Dendritic cell treated with granulocyte-macrophage colony-stimulating factor and Interleukin-4, amounts not matched to agents 40 ng/mL and 50 ng/mL, for 4 days (primary cell): Measurements from ENCODE around the gene NBPF1.
"Not testable (repeated sequence)": the region's sequence is repeated elsewhere in the genome, so short reads cannot be mapped to it uniquely, and the experiment has no call there.

Experiments used
- H3K27ac Mint-ChIP-seq: one replicate; pipeline ENCODE4 v1.8.0; 2022; ENCODE audit warnings: mild to moderate bottlenecking, mixed read lengths
- H3K27me3 Mint-ChIP-seq: one replicate; pipeline ENCODE4 v1.8.0; 2022; ENCODE audit warnings: mild to moderate bottlenecking, mixed read lengths
- H3K36me3 Mint-ChIP-seq: one replicate; pipeline ENCODE4 v1.8.0; 2022; ENCODE audit warnings: low read depth, mixed read lengths
- H3K4me1 Mint-ChIP-seq: one replicate; pipeline ENCODE4 v1.8.0; 2022; ENCODE audit warnings: low read depth, mixed read lengths
- H3K4me3 Mint-ChIP-seq: one replicate; pipeline ENCODE4 v1.8.0; 2022; ENCODE audit warnings: mild to moderate bottlenecking, moderate library complexity, mixed read lengths
- H3K9me3 Mint-ChIP-seq: one replicate; pipeline ENCODE4 v1.8.0; 2022; ENCODE audit warnings: mixed read lengths
- intact Hi-C: fragments of 100-400 bp; cut with micrococcal nuclease; formaldehyde crosslinking; loops from one replicate; pipeline ENCODE4 v1.15.0; 2022

The NBPF1 gene

DNA sequence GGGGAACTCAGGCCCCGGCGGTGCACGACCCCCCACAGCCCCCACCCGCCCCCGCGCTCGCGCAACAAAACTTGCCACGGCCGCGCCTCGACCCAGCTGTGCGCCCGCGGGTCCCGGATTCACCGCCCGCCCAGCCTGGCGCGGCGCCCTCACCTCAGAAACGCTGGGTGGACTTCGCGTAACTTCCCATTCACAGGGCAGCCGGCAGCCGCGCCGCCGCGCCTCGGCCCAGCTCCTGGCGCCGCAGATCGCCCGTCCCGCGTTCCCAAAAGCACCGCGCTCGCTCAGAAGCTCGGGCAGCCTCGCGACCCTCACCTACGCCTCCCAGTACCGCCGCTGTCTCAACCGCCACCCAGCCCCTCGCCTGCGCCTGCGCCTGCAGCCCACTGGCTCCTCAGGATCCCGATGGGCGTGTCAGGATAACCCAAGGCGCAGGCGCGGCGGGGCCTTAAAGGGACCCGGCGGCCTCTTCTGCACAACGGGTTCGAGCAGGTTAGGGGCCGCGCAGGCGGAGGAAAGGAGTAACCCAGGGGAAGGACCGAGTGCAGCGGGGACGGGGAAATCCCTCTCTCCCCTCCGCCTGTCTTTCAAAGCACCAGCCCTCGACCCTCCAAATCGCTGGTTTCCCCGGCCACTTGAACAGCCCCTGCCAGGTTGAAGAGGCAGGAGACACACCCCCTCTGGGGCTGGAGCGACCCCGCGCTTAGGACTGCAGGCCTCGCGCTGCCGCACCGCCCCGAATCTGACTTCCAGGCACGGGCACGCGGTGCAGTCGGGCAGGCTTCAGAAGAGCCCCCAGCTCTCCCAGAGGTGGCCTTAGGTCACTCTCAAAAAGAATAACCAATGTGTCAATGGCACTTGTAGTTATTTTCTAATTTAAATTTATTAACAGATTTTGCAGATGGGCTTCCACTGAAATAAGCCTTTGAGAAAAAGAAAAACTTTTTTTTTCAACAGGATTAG is at the start of gene NBPF1:
Gene NBPF1, minus strand, starts transcription at position 380 of the 963 bp plus-strand sequence.
- Mint-ChIP-seq H3K27me3 (no peaks in the 10 kb centered on the region), H3K36me3 (no peaks in the 10 kb centered on the region), H3K4me3 (no peak within 1 kb of the TSS), H3K4me1 (no peaks in the 10 kb centered on the region), H3K9me3 (no peaks in the 10 kb centered on the region), H3K27ac (no peak within 1 kb of the TSS)
- intact Hi-C loops, result no loop called here

DNA sequence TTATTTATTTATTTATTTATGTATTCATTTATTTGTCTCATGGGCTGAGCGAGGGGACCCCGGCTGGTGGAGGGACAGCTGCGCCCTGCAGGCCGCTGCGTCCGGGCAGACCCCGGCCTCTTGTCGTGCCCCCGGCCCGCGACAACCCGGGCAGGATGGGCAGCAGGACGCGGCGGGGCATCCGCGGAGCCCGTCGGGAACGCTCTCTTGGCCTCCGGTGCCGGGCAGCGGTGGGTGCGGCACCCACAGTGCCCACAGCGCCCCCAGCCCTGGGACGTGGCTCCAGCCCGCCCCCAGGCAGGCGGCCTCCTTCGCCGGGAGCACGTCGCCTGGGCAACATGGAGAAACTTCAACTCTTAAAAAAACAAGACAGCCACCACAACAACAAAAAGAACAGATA is 44.9 kb upstream of the NBPF1 start:
- H3K36me3 Mint-ChIP-seq, H3K4me3 Mint-ChIP-seq, H3K27ac Mint-ChIP-seq, H3K27me3 Mint-ChIP-seq, intact Hi-C loops, H3K9me3 Mint-ChIP-seq, H3K4me1 Mint-ChIP-seq: not testable (repeated sequence)

DNA sequence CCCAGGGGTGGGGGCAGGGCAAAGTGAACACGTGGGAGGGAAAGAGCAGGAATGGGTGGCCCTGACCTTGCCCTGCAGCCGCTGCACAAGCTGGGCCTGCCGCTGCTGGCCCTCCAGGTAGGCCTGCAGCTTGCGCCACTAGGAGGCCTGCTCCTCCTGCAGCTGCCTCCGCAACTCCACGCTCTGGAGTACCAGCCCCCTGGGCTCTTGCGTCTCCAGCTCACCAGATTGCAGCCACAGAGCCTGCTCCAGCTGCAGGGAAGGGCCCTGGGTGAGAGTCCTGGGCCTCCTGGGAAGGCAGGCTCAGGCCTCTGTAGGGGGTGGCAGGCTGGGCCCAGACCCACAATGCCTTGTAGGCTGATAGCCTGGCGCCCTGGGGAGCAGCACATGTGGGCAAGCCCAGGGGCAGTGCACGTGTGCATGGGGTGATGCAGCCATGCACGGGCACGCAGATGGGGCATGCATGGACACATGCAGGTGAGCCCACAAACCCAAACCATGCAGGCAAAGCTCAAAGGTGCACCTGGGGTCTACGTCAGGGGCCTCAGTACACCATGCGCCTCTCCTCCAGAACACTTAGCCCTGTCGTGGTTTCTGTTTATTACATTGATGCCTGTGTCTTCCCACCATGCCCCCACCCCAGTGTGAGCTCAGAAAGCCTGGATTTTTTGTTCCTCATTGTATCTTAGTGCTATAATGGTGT is 43.8 kb upstream of the NBPF1 start:
- H3K27me3 Mint-ChIP-seq, H3K27ac Mint-ChIP-seq, H3K9me3 Mint-ChIP-seq, H3K36me3 Mint-ChIP-seq, intact Hi-C loops, H3K4me3 Mint-ChIP-seq, H3K4me1 Mint-ChIP-seq: not testable (repeated sequence)

GRCh38 chr1:16656574-16656973 is 43.2 kb upstream of the NBPF1 start:
- H3K4me3 Mint-ChIP-seq, H3K36me3 Mint-ChIP-seq, H3K4me1 Mint-ChIP-seq, H3K27me3 Mint-ChIP-seq, H3K27ac Mint-ChIP-seq, H3K9me3 Mint-ChIP-seq, intact Hi-C loops: not testable (repeated sequence)

DNA sequence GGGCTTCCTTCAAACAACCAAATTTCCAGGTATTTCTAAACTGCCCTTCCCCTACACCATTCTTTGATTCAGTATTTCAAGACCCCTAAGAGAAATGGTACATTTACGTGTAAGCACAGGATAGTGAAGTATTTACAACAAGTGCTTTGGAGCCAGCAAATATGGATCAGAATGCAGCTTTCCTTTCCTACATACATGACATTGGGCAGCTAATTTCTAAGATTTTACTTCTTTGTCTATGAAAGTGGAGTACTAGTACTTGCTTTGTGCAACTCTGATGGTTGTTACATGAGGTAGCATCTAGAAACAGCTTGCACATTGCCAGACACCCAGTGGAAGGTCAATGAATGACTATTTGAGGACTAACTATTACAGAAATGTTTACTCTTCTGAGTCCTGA is 38.2 kb upstream of the NBPF1 start:
- H3K4me1 Mint-ChIP-seq, intact Hi-C loops, H3K9me3 Mint-ChIP-seq, H3K27ac Mint-ChIP-seq, H3K4me3 Mint-ChIP-seq, H3K36me3 Mint-ChIP-seq: not testable (repeated sequence)
- peaks cover 21% of the 10 kb centered on the region for H3K27me3 Mint-ChIP-seq

DNA sequence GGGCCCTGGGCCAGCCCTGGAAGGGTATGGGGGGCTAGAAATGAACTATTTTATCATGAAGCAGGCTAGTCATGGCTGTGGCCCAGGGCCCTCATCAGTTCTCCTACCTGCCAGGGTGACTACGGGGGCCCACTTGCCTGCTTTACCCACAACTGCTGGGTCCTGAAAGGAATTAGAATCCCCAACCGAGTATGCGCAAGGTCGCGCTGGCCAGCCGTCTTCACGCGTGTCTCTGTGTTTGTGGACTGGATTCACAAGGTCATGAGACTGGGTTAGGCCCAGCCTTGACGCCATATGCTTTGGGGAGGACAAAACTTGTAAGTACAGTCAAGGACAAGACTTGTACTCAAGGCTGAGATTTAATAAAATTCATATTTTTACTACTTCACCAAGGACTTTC is 36.6 kb upstream of the NBPF1 start:
- intact Hi-C loops, H3K4me3 Mint-ChIP-seq, H3K4me1 Mint-ChIP-seq, H3K27ac Mint-ChIP-seq, H3K9me3 Mint-ChIP-seq, H3K36me3 Mint-ChIP-seq: not testable (repeated sequence)
- peaks cover 25% of the 10 kb centered on the region for H3K27me3 Mint-ChIP-seq

GRCh38 chr1:16649390-16649789 is 36.0 kb upstream of the NBPF1 start:
- H3K4me1 Mint-ChIP-seq, H3K36me3 Mint-ChIP-seq, H3K9me3 Mint-ChIP-seq, H3K27ac Mint-ChIP-seq, H3K4me3 Mint-ChIP-seq, intact Hi-C loops: not testable (repeated sequence)
- H3K27me3 Mint-ChIP-seq, result peaks cover 25% of the 10 kb centered on the region

DNA sequence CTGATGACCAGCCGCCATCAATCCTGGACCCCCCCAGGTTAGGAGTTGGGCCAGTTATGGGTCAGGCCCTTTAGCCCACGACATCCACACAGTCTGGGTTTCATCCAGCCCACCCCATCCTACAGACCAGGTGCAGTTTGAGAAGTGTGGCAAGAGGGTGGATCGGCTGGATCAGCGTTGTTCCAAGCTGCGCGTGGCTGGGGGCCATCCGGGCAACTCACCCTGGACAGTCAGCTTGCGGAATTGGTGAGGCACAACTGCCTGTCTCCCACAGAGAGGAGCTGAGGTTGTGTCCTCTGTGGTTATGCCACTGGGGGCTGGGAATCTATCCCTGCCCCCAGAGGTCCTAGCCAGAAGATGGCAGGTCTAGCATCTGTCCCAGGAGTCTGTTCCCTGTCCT is 35.4 kb upstream of the NBPF1 start:
- H3K36me3 Mint-ChIP-seq, H3K4me3 Mint-ChIP-seq, H3K27ac Mint-ChIP-seq, H3K4me1 Mint-ChIP-seq, intact Hi-C loops, H3K9me3 Mint-ChIP-seq: not testable (repeated sequence)
- H3K27me3 Mint-ChIP-seq, result peaks cover 25% of the 10 kb centered on the region

DNA sequence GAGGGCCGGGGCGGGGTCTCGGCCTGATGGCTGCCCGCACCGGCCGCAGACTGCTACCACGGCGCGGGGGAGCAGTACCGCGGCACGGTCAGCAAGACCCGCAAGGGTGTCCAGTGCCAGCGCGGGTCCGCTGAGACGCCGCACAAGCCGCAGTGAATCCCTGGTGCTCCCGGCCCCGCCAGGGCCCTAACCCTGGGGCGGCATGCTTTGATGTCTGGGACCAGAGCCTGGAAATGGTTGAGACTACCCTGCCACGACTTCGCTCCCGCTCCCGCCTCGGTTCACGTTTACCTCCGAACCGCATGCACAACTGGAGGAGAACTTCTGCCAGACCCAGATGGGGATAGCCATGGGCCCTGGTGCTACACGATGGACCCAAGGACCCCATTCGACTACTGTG is 34.9 kb upstream of the NBPF1 start:
- H3K27ac Mint-ChIP-seq, intact Hi-C loops, H3K36me3 Mint-ChIP-seq, H3K4me1 Mint-ChIP-seq, H3K9me3 Mint-ChIP-seq, H3K4me3 Mint-ChIP-seq: not testable (repeated sequence)
- peaks cover 25% of the 10 kb centered on the region for H3K27me3 Mint-ChIP-seq

GRCh38 chr1:16647179-16648176 is 34.1 kb upstream of the NBPF1 start:
- H3K4me1 Mint-ChIP-seq, H3K27ac Mint-ChIP-seq, intact Hi-C loops, H3K36me3 Mint-ChIP-seq, H3K9me3 Mint-ChIP-seq, H3K4me3 Mint-ChIP-seq: not testable (repeated sequence)
- H3K27me3 Mint-ChIP-seq, result peaks cover 25% of the 10 kb centered on the region

DNA sequence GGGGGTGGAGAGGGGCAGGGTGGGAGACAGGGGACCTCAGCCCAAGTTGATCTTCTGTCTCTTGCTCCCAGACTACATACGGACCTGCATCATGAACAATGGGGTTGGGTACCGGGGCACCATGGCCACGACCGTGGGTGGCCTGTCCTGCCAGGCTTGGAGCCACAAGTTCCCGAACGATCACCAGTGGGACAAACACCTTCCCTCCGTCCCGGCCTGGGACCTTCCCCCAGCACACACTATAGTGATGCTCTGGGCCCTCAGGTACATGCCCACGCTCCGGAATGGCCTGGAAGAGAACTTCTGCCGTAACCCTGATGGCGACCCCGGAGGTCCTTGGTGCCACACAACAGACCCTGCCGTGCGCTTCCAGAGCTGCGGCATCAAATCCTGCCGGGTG is 33.4 kb upstream of the NBPF1 start:
- H3K27me3 Mint-ChIP-seq, result peaks cover 24% of the 10 kb centered on the region
- H3K9me3 Mint-ChIP-seq, H3K36me3 Mint-ChIP-seq, H3K27ac Mint-ChIP-seq, H3K4me3 Mint-ChIP-seq, H3K4me1 Mint-ChIP-seq, intact Hi-C loops: not testable (repeated sequence)

- H3K9me3 Mint-ChIP-seq, intact Hi-C loops, H3K4me1 Mint-ChIP-seq, H3K4me3 Mint-ChIP-seq, H3K36me3 Mint-ChIP-seq, H3K27ac Mint-ChIP-seq: not testable (repeated sequence)
- H3K27me3 Mint-ChIP-seq, result peaks cover 24% of the 10 kb centered on the region
Observed at GRCh38 chr1:16646061-16646664, 32.8 kb upstream of the NBPF1 start.

- H3K27ac Mint-ChIP-seq, H3K36me3 Mint-ChIP-seq, H3K4me1 Mint-ChIP-seq, H3K9me3 Mint-ChIP-seq, H3K4me3 Mint-ChIP-seq: not testable (repeated sequence)
- intact Hi-C loops, result loop anchor here (2.0 kb wide), 1 partner anchor 21 kb away; no protein-coding TSS in a partner anchor
- peaks cover 24% of the 10 kb centered on the region for H3K27me3 Mint-ChIP-seq
Observed at GRCh38 chr1:16645271-16646060, 32.1 kb upstream of the NBPF1 start.
